ENCODE data around the gene GNAQ.

- TF ChIP-seq CTCF (IDR thresholded peaks at IDR 0.05) (no peak), ZFX (IDR thresholded peaks at IDR 0.05; ENCODE audit: borderline replicate concordance) (no peak)
Measured at GRCh38 chr9:77980622-77981021, 51.0 kb downstream of the GNAQ start.

Measured in 22Rv1 (cell line).